ENCODE data around the gene TNS3.

The TNS3 gene

GRCh38 chr7:47502240-47502877 is 79.6 kb downstream of the TNS3 start:
- no peak for DNase-seq

GRCh38 chr7:47501406-47501805 is 80.5 kb downstream of the TNS3 start:
- DNase-seq: no peak

GRCh38 chr7:47500103-47500563 is 81.8 kb downstream of the TNS3 start:
- no peak for DNase-seq

- DNase-seq: no peak
Observed at GRCh38 chr7:47498229-47499056, 83.5 kb downstream of the TNS3 start.

- DNase-seq: no peak
Observed at GRCh38 chr7:47497367-47498096, 84.4 kb downstream of the TNS3 start.

GRCh38 chr7:47496666-47497065 is 85.2 kb downstream of the TNS3 start:
- no peak for DNase-seq

GRCh38 chr7:47496056-47496665 is 85.8 kb downstream of the TNS3 start:
- no peak for DNase-seq

GRCh38 chr7:47493976-47494911 is 87.7 kb downstream of the TNS3 start:
- DNase-seq: no peak

GRCh38 chr7:47492716-47493325 is 89.1 kb downstream of the TNS3 start:
- DNase-seq: no peak

- no peak for DNase-seq
Observed at GRCh38 chr7:47490501-47491265, 91.2 kb downstream of the TNS3 start.

- DNase-seq: no peak
Observed at GRCh38 chr7:47489624-47490023, 92.3 kb downstream of the TNS3 start.

GRCh38 chr7:47488969-47489342 is 93.0 kb downstream of the TNS3 start:
- no peak for DNase-seq

- DNase-seq: no peak
Observed at GRCh38 chr7:47488201-47488968, 93.5 kb downstream of the TNS3 start.

- DNase-seq: no peak
Observed at GRCh38 chr7:47485640-47486435, 96.1 kb downstream of the TNS3 start.

- DNase-seq: no peak
Observed at GRCh38 chr7:47484923-47485639, 96.8 kb downstream of the TNS3 start.

GRCh38 chr7:47484457-47484856 is 97.5 kb downstream of the TNS3 start:
- DNase-seq: no peak

GRCh38 chr7:47483604-47484273 is 98.2 kb downstream of the TNS3 start:
- DNase-seq: no peak

Measured in stimulated activated CD4-positive, alpha-beta T cell treated with anti-CD3 and anti-CD28 coated beads, Interleukin-4, amount 100 ng/mL, for 24 hours (primary cell).